A549 (cell line): Measurements from ENCODE around the gene OAS1. TPM values are rescaled to one million over a fixed set of nuclear protein-coding genes. Genes with fewer than 3 reads are reported as not detected.

Experiments
- ATAC-seq, 2 experiments: fragments of 200-7000 bp in 1 of 2; fragments of >200 bp in 1 of 2; cut with Nextera tagmentation in 1 of 2; cut with Tn5 transposase in 1 of 2; 3 replicates each; pipeline versions ENCODE4 v1.8.0 to v1.9.1; 2018 to 2020; ENCODE audit warnings: mild to moderate bottlenecking in 1 of 2, moderate library complexity in 1 of 2
- CTCF ChIA-PET: fragments of 300-600 bp; sonication (Branson Sonifier 250); formaldehyde crosslinking; extraction: SDS; loops from one replicate; lab custom pipeline; 2021; ENCODE audit warnings: antibody characterized with exemption, inconsistent platforms; lab: Yijun Ruan, JAX
- POLR2A ChIA-PET: fragments of 350-600 bp; formaldehyde crosslinking; extraction: SDS; loops from one replicate; lab custom pipeline; 2021; ENCODE audit warnings: antibody characterized with exemption, inconsistent platforms; lab: Yijun Ruan, JAX
- DNase-seq, 2 experiments: peaks; one replicate each; pipeline versions ENCODE4 v3.0.0 to v3.0.0-alpha.2; 2011 to 2016; ENCODE audit warnings: low read depth in 1 of 2, low spot score in 1 of 2
- FAIRE-seq: peaks from 2 replicates; lab custom pipeline; 2011; peaks lifted over from hg19 to GRCh38; lab: Jason Lieb, UNC
- H3K27ac ChIP-seq, 2 experiments: fragments of >200 bp; sonication (Bioruptor Twin); formaldehyde crosslinking; 3 replicates each; pipeline ENCODE4 v1.5.1; 2016 to 2017
- H3K4me1 ChIP-seq: fragments of >200 bp; sonication (Bioruptor Twin); formaldehyde crosslinking; 3 replicates; pipeline ENCODE4 v1.6.1; 2016
- H3K4me2 ChIP-seq: fragments of >200 bp; sonication (Bioruptor Twin); formaldehyde crosslinking; 3 replicates; pipeline ENCODE4 v1.6.1; 2016
- H3K4me3 ChIP-seq: fragments of >200 bp; sonication (Bioruptor Twin); formaldehyde crosslinking; 3 replicates; pipeline ENCODE4 v1.5.1; 2016
- H3K9me3 ChIP-seq: fragments of >200 bp; sonication (Bioruptor Twin); formaldehyde crosslinking; 3 replicates; pipeline ENCODE4 v1.6.1; 2016
- CBX2 ChIP-seq: fragments of 200-600 bp; sonication (generic); IDR thresholded peaks from 2 replicates; pipeline ENCODE4 v1.6.1; 2016; ENCODE audit warnings: low read depth, mild to moderate bottlenecking, borderline replicate concordance
- CHD4 ChIP-seq: fragments of 200-600 bp; sonication (generic); IDR thresholded peaks from 2 replicates; pipeline ENCODE4 v1.6.1; 2016; ENCODE audit warnings: antibody characterized with exemption, mild to moderate bottlenecking, borderline replicate concordance
- CTCF ChIP-seq: fragments of >200 bp; sonication (Bioruptor Twin); formaldehyde crosslinking; IDR thresholded peaks from 3 replicates; pipeline ENCODE4 v1.5.1; 2016
- EHF ChIP-seq: fragments of 250-450 bp; sonication (Bioruptor Pico); IDR thresholded peaks from 2 replicates; pipeline ENCODE4 v1.5.0; 2020; ENCODE audit warnings: mild to moderate bottlenecking
- ESRRA ChIP-seq: fragments of 150-350 bp; IDR thresholded peaks from 2 replicates; pipeline ENCODE4 v1.6.1; 2014; ENCODE audit warnings: mild to moderate bottlenecking, low read length, borderline replicate concordance
- FOSB ChIP-seq: fragments of 250-450 bp; sonication (Bioruptor Pico); IDR thresholded peaks from 2 replicates; pipeline ENCODE4 v1.5.0; 2020; ENCODE audit warnings: mild to moderate bottlenecking, moderate library complexity
- GATA3 ChIP-seq: IDR thresholded peaks from 2 replicates; pipeline ENCODE4 v1.6.1; 2012; ENCODE audit warnings: borderline replicate concordance
- HDAC2 ChIP-seq: fragments of 200-600 bp; sonication (generic); IDR thresholded peaks from 2 replicates; pipeline ENCODE4 v1.6.1; 2016
- HOXB5 ChIP-seq: fragments of 250-450 bp; sonication (Bioruptor Pico); IDR thresholded peaks from 2 replicates; pipeline ENCODE4 v1.5.0; 2020; ENCODE audit warnings: mild to moderate bottlenecking, moderate library complexity
- JUN ChIP-seq, 2 experiments: fragments of >200 bp; sonication (Bioruptor Twin); formaldehyde crosslinking; IDR thresholded peaks; 2 replicates in 1 of 2; 3 replicates in 1 of 2; pipeline ENCODE4 v1.6.1; 2016 to 2017
- KDM1A ChIP-seq: fragments of 200-600 bp; sonication (generic); IDR thresholded peaks from 2 replicates; pipeline ENCODE4 v1.6.1; 2016; ENCODE audit warnings: low read depth, mild to moderate bottlenecking
- MAFK ChIP-seq: fragments of 450-650 bp; IDR thresholded peaks from 2 replicates; pipeline ENCODE4 v1.6.1; 2014; ENCODE audit not compliant: partially characterized antibody
- RARB ChIP-seq: fragments of 250-450 bp; sonication (Bioruptor Pico); IDR thresholded peaks from 2 replicates; pipeline ENCODE4 v1.8.0; 2021; ENCODE audit warnings: mild to moderate bottlenecking, moderate library complexity
- REST ChIP-seq: fragments of 200-600 bp; sonication (generic); IDR thresholded peaks from 2 replicates; pipeline ENCODE4 v1.6.1; 2016; ENCODE audit warnings: antibody characterized with exemption, mild to moderate bottlenecking, moderate library complexity
- RNF2 ChIP-seq: fragments of 200-600 bp; sonication (generic); IDR thresholded peaks from 2 replicates; pipeline ENCODE4 v1.6.1; 2016; ENCODE audit warnings: low read depth, mild to moderate bottlenecking, antibody characterized with exemption, moderate library complexity, borderline replicate concordance
- SREBF2 ChIP-seq: fragments of 450-650 bp; IDR thresholded peaks from 2 replicates; pipeline ENCODE4 v1.6.1; 2014; ENCODE audit warnings: mild to moderate bottlenecking, moderate library complexity
- USF2 ChIP-seq: fragments of 450-650 bp; IDR thresholded peaks from 2 replicates; pipeline ENCODE4 v1.6.1; 2014; ENCODE audit warnings: antibody characterized with exemption
- ZC3H11A ChIP-seq: fragments of 450-650 bp; IDR thresholded peaks from 2 replicates; pipeline ENCODE4 v1.6.1; 2014; ENCODE audit warnings: antibody characterized with exemption, mild to moderate bottlenecking
- ZNF302 ChIP-seq: fragments of 250-450 bp; sonication (Bioruptor Pico); IDR thresholded peaks from 2 replicates; pipeline ENCODE4 v1.9.0; 2021; ENCODE audit warnings: inconsistent platforms, mild to moderate bottlenecking, moderate library complexity
- WGBS: methylation state at CpG from one replicate; pipeline ENCODE4 v1.1.6; 2017; ENCODE audit errors: missing lambda C conversion rate; 5-methylcytosine and 5-hydroxymethylcytosine counted together
- polyA plus RNA-seq, 4 experiments: library from polyadenylated mRNA; depleted of rRNA in 3 of 4; stranded (reverse); fragments of >200 nt; fragmentation: RNase III in 1 of 4; extraction: RNeasy Plus Mini Kit Qiagen cat#74134 plus additional on column Dnase treatment in 1 of 4; gene quantifications; 2 replicates in 3 of 4; 3 replicates in 1 of 4; pipeline ENCODE4 v1.2.3, GENCODE V29; 2011 to 2017

The OAS1 gene
- polyA plus RNA-seq, 2 of the 4 experiments (the other 2 are of a cell fraction), result 52.8 to 63.6 TPM

- ChIA-PET POLR2A (no interaction called here), CTCF (interaction anchor here (1.0 to 2.0 kb wide), 3 partner anchors 9 to 41 kb away, joined by 3 to 4 read pairs (median 4); no protein-coding TSS in a partner anchor)
- DNase-seq, result no peak
- no peak overlapping the region for H3K4me3 ChIP-seq
- no peak for ATAC-seq
- H3K4me2 ChIP-seq, result no peak overlapping the region
- H3K4me1 ChIP-seq, result peaks cover 13% of the 10 kb centered on the region
- no peak for TF ChIP-seq USF2
- TF ChIP-seq RNF2, result no peak
- TF ChIP-seq JUN (IDR thresholded peaks at IDR 0.05), result no peak
- TF ChIP-seq HDAC2, result no peak
- TF ChIP-seq CBX2, result no peak
- TF ChIP-seq ZC3H11A, result no peak
- no peak for TF ChIP-seq HOXB5
- TF ChIP-seq KDM1A, result no peak
- TF ChIP-seq EHF (CRISPR knock-in tag), result no peak
- TF ChIP-seq CTCF, result no peak
- no peak for TF ChIP-seq ESRRA
- WGBS, result 88% methylated on average over 16 of the region's 16 CpGs
- no peak for FAIRE-seq
- H3K27ac ChIP-seq, result no peak overlapping the region
- no peaks in the 10 kb centered on the region for H3K9me3 ChIP-seq
Observed at GRCh38 chr12:112941528-112942335, 35.0 kb downstream of the OAS1 start.

GRCh38 chr12:112942572-112942971, 35.8 kb downstream of the OAS1 start:
- H3K4me2 ChIP-seq, result no peak overlapping the region
- ChIA-PET CTCF (interaction anchor here (1.9 kb wide), 1 partner anchor 10 kb away, joined by 4 read pairs; no protein-coding TSS in a partner anchor), POLR2A (no interaction called here)
- no peak overlapping the region for H3K27ac ChIP-seq
- no peak overlapping the region for H3K4me3 ChIP-seq
- WGBS, result 100% methylated on average over 1 of the region's 1 CpG
- FAIRE-seq (no peak), ATAC-seq (no peak), DNase-seq (no peak)
- TF ChIP-seq FOSB (no peak), CBX2 (no peak), ZNF302 (no peak), USF2 (no peak)
- no peaks in the 10 kb centered on the region for H3K9me3 ChIP-seq
- H3K4me1 ChIP-seq, result peaks cover 13% of the 10 kb centered on the region

- ChIA-PET CTCF (interaction anchor here (0.7 to 1.9 kb wide), 4 partner anchors 11 to 207 kb away, joined by 3 to 4 read pairs (median 3); no protein-coding TSS in a partner anchor), POLR2A (no interaction called here)
- ATAC-seq (no peak), FAIRE-seq (no peak), DNase-seq (no peak)
- TF ChIP-seq CTCF (no peak), SREBF2 (no peak), RARB (CRISPR knock-in tag) (no peak), GATA3 (no peak), CHD4 (no peak), JUN (IDR thresholded peaks at IDR 0.05) (no peak), MAFK (peak; percentile 93), REST (no peak)
- no peak overlapping the region for H3K4me3 ChIP-seq
- H3K4me1 ChIP-seq, result peaks cover 10% of the 10 kb centered on the region
- WGBS, result 95% methylated on average over 15 of the region's 15 CpGs
- no peak overlapping the region for H3K27ac ChIP-seq
- no peaks in the 10 kb centered on the region for H3K9me3 ChIP-seq
- H3K4me2 ChIP-seq, result no peak overlapping the region
Observed at GRCh38 chr12:112944024-112944690, 37.4 kb downstream of the OAS1 start.
